ENCODE data around the gene OPHN1.

The OPHN1 gene

GRCh38 chrX:68252664-68253063 is 180.6 kb downstream of the OPHN1 start:
- DNase-seq (ENCODE audit: low read depth in 3 of 3), result no peak

GRCh38 chrX:68249903-68250302 is 183.4 kb downstream of the OPHN1 start:
- DNase-seq (ENCODE audit: low read depth in 3 of 3), result no peak

- no peak for DNase-seq (ENCODE audit: low read depth in 3 of 3)
Observed at GRCh38 chrX:68249401-68249831, 183.9 kb downstream of the OPHN1 start.

- no peak for DNase-seq (ENCODE audit: low read depth in 3 of 3)
Observed at GRCh38 chrX:68238568-68238967, 194.7 kb downstream of the OPHN1 start.

GRCh38 chrX:68234171-68234910 is 199.0 kb downstream of the OPHN1 start:
- DNase-seq (ENCODE audit: low read depth in 3 of 3), result no peak

GRCh38 chrX:68232206-68232605 is 201.1 kb downstream of the OPHN1 start:
- DNase-seq (ENCODE audit: low read depth in 3 of 3), result no peak

GRCh38 chrX:68209008-68209407 is 224.3 kb downstream of the OPHN1 start:
- DNase-seq (ENCODE audit: low read depth in 3 of 3), result no peak

- DNase-seq (ENCODE audit: low read depth in 3 of 3), result no peak
Observed at GRCh38 chrX:68204521-68205038, 228.7 kb downstream of the OPHN1 start.

- no peak for DNase-seq (ENCODE audit: low read depth in 3 of 3)
Observed at GRCh38 chrX:68203646-68204045, 229.6 kb downstream of the OPHN1 start.

GRCh38 chrX:68203211-68203610 is 230.1 kb downstream of the OPHN1 start:
- DNase-seq (ENCODE audit: low read depth in 3 of 3), result no peak

- no peak for DNase-seq (ENCODE audit: low read depth in 3 of 3)
Observed at GRCh38 chrX:68199062-68199848, 234.0 kb downstream of the OPHN1 start.

- DNase-seq (ENCODE audit: low read depth in 3 of 3), result no peak
Observed at GRCh38 chrX:68196939-68197791, 236.1 kb downstream of the OPHN1 start.

- DNase-seq (ENCODE audit: low read depth in 3 of 3), result no peak
Observed at GRCh38 chrX:68195561-68195960, 237.7 kb downstream of the OPHN1 start.

- DNase-seq (ENCODE audit: low read depth in 3 of 3), result no peak
Observed at GRCh38 chrX:68193786-68194185, 239.5 kb downstream of the OPHN1 start.

GRCh38 chrX:68193234-68193633 is 240.1 kb downstream of the OPHN1 start:
- DNase-seq (ENCODE audit: low read depth in 3 of 3), result no peak

GRCh38 chrX:68190799-68191198 is 242.5 kb downstream of the OPHN1 start:
- no peak for DNase-seq (ENCODE audit: low read depth in 3 of 3)

GRCh38 chrX:68186552-68187262 is 246.6 kb downstream of the OPHN1 start:
- no peak for DNase-seq (ENCODE audit: low read depth in 3 of 3)

- DNase-seq (ENCODE audit: low read depth in 3 of 3), result no peak
Observed at GRCh38 chrX:68185161-68185560, 248.1 kb downstream of the OPHN1 start.

GRCh38 chrX:68183612-68184214 is 249.6 kb downstream of the OPHN1 start:
- DNase-seq (ENCODE audit: low read depth in 3 of 3), result no peak

- no peak for DNase-seq (ENCODE audit: low read depth in 3 of 3)
Observed at GRCh38 chrX:68180579-68180978, 252.7 kb downstream of the OPHN1 start.

GRCh38 chrX:68179355-68179754 is 253.9 kb downstream of the OPHN1 start:
- DNase-seq (ENCODE audit: low read depth in 3 of 3), result no peak

Data from stimulated activated CD4-positive, alpha-beta T cell treated with anti-CD3 and anti-CD28 coated beads, TNF-alpha, amount 100 ng/mL, for 24 hours (primary cell).